GM18517 (cell line): ENCODE data around the gene ISLR2.

ENCODE experiments used
- ATAC-seq: cut with Tn5 transposase; IDR thresholded peaks from one replicate; pipeline ENCODE4 v1.9.1; 2021; ENCODE audit warnings: mild to moderate bottlenecking, moderate library complexity; ENCODE audit not compliant: unreplicated experiment

The ISLR2 gene

DNA sequence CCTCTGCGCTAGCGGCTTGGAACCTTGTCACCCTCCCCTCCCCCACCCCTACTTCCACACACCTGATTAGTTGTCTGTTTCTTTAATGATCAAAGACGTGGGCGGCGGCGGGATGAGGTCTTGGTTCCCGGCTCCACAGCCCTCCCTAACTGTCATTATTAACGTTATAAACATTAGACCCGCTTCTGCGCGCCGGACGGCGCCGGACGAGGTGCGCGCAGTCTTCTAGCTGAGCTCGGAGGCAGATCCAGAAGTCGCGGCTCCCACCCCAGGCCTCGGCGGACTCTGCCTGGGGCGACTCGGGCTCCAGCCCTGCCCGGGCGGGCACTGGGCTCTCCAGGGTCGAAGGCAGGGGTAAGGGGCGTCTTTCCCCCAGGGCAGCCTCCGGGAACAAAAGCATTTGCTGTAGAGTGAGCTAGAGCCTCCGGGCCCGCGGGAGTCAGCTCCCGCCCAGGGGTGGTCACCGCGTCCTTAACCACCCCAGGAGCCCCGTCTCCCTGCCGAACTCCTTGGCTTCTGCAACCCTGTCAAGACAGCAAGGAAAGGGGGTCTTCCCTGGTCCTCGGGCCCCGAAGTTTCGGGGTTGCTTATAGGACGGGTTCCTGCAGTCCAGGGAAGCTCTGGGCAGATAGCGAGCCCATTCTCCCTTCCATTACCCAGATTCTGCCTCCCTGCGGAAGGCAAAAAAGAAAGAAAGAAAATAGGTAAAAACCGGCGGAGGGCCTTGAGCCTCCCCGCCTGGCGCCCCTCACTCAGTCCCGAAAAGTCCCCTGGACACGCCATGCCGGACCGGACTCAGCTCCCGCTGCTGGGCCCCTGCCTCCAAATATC, 2.2 kb upstream of the ISLR2 start:
- no peak for ATAC-seq

DNA sequence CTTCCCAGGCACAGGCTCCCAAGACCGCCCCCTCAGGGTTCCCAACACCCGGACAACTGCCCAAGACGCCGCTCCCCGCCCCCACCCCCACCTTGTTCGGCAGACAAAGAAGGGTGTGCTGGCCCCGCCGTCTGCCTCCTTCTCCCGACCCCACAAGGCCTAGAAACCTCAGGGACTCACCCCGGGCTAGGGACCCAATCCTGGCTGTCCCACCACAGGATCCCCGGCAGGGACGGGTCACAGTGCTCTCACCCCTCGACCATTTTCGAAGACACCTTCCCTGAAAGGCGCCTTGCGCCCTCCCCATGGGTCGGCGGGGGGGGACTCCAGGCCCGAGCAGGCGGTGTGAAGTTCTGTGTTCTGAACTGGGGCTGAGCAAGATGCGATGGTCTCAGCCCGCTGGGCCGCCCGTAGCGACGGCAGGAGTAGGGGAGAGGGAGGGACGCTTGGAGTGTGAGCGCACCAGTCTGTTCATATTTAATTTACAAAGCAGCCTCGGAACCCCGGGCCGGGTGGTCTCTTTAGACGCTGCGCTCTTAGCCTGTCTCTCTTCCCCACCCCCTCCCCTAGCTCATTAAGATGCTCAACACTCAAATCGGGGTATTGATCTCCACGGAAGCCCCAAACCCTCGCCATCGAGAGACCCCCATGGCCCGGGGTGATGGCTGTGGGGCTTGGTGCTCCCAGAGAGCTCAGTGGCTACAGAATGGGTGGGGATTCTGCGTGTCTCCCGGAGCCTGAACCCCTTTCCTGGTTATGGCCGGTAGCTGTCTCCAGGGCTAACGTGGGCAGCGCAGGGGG, 1.4 kb upstream of the ISLR2 start:
- no peak for ATAC-seq

DNA sequence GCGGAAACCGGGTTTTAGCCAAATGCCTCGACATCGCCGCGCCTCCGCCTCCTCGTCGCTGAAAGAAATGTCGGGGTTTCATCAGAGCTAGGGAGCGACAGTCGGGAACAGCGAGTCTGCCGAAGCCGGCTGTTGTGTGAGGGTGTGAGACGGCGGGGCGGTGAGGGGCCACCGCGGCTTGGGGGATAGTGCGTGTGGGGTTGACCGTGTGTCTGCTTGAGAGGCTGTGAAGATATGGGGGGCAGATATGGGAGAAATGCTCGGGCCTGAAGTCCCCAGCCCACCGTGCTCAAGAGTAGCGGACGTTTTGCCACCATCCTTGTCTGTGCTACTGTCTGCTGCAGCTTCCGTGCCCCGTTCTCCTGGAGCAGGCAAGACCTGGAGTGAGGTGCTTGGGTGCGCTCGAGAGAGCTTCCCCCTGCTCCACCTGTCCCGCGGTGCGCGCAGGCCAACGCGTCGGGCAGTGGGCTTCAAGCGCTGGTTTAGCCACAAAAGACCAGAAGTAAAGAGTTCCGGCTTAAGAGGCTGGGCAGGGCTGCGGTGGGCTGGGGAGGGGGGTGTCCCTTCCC, 716 bp upstream of the ISLR2 start:
- no peak for ATAC-seq

DNA sequence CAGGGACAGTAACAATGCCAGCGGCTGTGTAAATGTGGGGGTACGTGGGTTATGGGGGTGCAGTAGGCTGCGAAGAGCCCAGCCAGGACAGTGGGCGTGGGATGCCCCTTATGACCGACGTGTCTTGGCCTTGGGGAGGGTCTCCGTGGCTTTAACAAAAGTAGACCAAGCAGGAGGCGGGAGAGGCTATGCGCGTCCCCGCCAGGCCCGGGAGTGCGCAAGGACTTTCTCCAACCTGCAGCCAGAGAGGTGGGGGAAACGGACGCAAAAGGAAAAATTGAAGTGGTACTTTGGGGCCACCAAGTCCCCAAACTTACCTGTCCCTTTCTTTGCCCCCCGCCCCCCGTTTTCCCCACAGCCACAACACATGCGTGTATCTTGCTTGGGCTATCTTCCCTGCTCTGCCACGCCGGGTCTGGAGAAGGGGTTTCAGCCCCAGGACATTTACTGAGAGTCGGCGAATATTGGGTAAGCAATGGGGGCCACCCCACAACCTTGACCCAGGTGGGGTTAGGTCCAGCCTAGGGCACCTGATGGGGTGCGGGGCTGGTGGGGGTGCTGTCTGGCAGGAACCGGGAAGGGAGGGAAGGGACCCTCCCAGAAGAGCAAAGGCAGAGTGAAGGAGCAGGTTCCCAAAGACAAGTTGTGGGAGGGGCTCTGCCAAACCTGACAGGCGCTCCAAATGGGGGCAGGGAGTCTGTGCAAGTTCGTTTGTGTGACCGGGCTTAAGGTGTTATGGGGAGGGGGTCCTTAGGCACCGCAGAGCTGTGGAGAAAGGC, 652 bp downstream of the ISLR2 start:
- no peak for ATAC-seq

DNA sequence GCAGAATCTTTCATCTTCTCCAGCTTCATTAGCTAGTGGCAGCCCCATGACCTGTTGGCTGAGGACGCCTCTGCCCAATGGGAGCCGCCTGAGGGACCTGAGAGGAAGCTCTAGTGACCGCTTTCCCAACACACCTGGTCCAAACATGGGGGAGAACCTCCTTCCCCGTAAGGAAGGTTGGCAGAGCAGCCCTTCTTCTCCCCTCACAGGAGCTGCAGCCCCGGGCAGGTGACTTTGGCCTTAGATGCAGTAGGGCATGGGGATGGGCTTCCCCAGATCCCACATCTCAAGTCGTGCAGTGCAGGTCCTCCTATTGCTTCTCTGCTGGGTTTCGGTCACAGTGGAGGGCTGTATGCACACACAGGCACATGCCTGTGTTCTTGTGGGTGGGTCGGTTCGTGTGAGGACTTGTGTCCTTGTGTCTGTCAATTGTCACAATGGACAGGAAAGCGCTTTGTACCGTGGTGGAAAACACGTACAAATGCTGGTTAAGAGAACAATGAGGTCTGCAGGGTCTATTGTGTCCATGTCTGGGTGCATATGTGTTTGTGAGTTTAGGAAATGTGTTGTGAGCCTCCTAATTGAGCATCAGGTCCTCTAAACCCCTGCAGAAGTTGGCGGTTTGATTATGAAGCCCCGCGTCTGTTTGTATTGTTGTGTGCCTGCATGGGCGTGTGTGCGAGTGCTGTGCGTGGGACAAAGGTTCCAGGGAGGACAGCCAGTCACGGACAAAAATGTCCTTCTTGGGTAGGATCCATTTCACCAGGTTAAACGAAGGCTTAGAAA, 1.4 kb downstream of the ISLR2 start:
- no peak for ATAC-seq

DNA sequence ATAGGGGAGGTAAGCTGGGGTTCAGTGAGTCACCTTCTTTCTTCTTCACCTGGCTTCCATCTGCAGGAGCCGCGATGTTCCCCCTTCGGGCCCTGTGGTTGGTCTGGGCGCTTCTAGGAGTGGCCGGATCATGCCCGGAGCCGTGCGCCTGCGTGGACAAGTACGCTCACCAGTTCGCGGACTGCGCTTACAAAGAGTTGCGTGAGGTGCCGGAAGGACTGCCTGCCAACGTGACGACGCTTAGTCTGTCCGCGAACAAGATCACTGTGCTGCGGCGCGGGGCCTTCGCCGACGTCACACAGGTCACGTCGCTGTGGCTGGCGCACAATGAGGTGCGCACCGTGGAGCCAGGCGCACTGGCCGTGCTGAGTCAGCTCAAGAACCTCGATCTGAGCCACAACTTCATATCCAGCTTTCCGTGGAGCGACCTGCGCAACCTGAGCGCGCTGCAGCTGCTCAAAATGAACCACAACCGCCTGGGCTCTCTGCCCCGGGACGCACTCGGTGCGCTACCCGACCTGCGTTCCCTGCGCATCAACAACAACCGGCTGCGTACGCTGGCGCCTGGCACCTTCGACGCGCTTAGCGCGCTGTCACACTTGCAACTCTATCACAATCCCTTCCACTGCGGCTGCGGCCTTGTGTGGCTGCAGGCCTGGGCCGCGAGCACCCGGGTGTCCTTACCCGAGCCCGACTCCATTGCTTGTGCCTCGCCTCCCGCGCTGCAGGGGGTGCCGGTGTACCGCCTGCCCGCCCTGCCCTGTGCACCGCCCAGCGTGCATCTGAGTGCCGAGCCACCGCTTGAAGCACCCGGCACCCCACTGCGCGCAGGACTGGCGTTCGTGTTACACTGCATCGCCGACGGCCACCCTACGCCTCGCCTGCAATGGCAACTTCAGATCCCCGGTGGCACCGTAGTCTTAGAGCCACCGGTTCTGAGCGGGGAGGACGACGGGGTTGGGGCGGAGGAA, 2.6 kb downstream of the ISLR2 start:
- ATAC-seq = no peak

DNA sequence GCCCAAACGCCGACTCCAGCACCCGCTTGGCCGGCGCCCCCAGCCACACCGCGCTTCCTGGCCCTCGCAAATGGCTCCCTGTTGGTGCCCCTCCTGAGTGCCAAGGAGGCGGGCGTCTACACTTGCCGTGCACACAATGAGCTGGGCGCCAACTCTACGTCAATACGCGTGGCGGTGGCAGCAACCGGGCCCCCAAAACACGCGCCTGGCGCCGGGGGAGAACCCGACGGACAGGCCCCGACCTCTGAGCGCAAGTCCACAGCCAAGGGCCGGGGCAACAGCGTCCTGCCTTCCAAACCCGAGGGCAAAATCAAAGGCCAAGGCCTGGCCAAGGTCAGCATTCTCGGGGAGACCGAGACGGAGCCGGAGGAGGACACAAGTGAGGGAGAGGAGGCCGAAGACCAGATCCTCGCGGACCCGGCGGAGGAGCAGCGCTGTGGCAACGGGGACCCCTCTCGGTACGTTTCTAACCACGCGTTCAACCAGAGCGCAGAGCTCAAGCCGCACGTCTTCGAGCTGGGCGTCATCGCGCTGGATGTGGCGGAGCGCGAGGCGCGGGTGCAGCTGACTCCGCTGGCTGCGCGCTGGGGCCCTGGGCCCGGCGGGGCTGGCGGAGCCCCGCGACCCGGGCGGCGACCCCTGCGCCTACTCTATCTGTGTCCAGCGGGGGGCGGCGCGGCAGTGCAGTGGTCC, 3.5 kb downstream of the ISLR2 start:
- no peak for ATAC-seq

DNA sequence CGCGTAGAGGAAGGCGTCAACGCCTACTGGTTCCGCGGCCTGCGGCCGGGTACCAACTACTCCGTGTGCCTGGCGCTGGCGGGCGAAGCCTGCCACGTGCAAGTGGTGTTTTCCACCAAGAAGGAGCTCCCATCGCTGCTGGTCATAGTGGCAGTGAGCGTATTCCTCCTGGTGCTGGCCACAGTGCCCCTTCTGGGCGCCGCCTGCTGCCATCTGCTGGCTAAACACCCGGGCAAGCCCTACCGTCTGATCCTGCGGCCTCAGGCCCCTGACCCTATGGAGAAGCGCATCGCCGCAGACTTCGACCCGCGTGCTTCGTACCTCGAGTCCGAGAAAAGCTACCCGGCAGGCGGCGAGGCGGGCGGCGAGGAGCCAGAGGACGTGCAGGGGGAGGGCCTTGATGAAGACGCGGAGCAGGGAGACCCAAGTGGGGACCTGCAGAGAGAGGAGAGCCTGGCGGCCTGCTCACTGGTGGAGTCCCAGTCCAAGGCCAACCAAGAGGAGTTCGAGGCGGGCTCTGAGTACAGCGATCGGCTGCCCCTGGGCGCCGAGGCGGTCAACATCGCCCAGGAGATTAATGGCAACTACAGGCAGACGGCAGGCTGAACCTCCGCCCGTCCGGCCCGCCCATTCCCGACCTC, 4.1 kb downstream of the ISLR2 start:
- no peak for ATAC-seq

DNA sequence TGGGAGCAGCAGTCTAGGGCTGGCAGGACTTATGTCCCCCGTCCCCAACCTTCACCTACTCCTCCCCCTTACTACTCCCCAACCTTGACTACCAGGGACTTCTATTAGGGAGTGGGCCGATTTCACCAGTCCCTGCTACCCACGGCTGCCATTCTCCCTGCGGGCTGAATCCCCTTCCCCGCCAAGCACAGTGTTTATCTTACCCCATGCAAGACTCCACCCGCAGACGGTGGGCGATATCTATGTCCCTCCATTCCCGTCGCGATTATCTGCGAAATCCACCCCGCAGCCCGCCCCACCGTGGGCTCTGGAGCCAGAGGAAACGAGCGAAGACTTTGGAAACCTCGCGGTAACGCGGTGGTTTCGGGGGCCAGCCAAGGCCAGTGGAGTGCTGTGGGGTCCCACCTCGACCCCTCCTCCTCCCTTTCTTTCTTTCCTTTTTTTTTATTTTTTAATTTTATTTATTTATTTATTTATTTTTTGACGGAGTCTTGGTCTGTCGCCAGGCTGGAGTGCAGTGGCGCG, 4.7 kb downstream of the ISLR2 start:
- ATAC-seq = no peak

DNA sequence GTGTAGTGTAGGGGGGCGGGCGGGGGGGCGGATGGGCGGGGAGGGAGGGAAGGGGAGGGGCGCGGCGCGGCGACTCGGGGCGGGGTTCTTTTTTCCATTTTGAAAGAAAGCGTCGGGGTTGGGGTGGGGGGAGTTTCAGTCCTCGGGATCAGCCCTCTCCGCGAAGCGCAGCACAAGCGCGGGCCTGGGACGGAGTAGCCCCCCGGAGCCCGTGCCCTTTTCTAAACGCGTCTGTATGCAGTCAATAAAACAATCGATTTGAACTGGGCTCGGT, 6.1 kb downstream of the ISLR2 start:
- no peak for ATAC-seq

DNA sequence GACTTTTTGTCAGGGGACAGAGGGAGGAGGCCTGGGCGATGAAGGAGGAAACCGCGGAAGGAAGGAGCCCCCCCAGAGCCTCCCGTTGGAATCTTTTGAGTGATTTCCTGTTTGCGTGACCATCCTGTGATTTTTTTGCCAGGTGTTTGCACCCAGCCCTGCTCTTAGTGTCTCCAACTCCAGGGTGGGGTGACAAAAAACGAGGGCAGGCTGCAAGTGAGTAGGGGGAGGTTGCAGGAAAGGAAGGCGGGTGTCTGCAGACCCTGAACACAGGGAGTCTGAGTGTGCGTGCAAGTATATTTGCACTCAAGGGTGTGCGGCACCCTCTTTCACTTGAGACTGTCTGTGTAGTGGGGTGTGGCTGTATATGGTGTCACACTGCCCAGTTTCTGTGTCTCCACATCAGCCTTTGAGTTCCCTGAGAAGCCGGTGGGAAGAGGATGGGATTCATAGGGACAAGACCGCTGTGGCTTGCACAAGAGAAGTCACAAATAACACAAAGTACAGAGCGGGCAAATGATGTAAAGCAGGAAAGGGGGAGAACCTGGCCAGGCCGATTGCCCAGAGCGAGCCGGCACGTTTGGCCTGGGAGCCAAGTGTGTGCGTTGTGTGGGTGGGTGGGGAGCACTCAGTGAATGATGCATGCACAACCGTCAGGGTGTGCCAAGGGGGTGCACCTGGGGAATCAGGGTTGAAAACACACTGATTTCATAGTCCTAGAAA, 6.6 kb downstream of the ISLR2 start:
- ATAC-seq = no peak

DNA sequence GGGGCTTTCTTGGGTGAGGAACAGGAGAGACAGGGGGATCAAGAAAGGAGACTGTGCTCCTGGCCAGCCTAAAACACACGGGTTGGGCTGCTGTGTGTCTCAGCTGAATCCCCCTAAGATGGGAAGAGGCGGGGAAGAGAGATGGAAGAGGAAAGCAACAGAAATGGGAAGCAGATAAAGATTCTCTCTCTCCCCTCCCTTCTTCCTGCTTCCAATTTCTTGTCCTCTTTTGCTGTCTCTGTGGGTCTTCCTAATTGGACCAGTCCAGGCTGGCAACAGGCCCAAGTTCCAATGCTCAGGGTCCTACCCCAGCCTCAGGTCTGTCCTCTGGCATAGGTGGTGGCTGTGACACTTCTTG, 7.1 kb downstream of the ISLR2 start:
- no peak for ATAC-seq

DNA sequence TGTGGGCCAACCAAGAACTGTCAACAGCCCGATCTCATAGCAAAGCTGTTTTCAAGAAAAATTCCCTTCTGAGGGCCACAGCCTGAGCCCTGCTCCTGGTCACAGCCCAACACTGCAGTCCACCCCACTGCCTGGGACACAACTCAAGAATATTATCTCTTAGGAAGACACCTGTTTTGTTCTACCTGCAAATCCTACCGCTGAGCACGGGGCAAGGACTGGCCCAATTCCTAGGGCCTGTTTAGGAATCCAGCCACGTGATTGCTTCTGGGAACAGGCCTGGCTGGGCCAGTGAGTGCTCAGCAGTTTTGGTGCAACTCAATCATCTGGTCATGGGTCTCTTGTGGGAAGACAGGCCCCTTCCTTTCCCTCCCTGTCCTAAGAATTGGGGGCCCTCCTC, 8.3 kb downstream of the ISLR2 start:
- ATAC-seq = no peak

DNA sequence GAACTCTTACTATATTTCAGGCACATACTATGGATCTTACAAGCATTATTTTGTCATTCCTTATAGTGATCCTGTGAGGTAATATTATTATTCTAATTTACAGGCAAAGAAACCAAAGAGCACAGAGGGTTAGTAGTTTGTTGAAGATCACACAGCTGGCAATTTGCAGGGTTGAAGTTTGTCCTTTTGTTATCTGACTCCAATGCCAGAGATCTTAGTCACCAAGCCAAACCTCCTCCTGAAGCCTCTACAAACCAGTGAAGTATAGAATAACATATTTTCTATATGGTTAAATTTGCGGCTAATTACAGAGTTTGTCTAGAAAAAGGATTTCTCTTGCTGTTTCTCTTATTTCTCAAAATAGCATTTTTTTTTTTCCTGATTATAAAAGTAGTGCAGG, 11.2 kb downstream of the ISLR2 start:
- ATAC-seq = no peak

DNA sequence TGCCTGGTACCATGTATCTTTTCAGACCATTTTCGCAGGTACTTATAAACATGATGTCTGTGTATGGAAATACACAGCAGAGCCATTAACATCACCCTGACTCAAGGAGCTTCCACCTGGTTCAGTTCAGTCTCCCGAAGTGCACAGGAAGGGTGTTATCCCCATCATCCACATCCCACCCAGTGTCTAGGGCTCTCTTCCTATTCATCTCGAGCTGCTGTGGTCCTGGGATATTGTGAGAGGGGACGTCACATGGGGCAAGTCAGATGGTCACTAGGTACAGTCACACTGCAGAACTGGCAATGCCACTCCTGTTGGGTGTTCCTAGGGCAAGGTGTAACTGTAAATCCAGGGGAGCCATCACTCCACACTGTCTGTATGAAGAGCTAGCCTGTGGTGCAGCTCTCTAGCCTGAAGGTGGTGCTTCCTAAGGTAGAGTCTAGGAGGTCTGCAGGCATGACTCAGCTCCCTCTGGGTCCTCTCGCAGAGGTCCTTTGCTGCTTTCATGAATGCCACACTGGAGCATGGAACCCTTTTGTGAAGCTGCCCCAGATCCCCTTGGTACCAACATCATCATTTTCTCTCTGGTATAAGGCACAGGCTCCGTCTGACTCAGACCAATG, 13.9 kb downstream of the ISLR2 start:
- no peak for ATAC-seq

DNA sequence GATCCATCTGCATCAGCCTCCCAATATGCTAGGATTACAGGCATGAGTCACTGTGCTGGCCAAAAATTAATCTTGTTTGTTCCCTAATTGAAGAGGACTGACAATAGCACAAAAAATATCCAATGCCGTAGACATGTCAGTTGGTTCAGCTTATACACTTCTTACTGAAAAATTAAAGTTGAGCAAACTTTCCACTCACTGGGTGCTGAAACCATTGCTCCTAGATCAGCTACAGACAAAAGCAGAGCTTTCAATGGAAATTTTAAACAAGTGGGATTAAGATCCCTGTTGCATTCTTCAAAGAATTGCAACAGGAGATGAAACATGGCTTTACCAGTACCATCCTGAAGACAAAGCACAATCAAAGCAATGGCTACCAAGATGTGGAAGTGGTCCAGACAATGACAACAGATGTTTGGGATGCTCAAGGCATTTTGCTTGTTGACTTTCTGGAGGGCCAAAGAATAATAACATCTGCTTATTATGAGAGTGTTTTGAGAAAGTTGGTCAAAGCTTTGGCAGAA, 16.0 kb downstream of the ISLR2 start:
- no peak for ATAC-seq

DNA sequence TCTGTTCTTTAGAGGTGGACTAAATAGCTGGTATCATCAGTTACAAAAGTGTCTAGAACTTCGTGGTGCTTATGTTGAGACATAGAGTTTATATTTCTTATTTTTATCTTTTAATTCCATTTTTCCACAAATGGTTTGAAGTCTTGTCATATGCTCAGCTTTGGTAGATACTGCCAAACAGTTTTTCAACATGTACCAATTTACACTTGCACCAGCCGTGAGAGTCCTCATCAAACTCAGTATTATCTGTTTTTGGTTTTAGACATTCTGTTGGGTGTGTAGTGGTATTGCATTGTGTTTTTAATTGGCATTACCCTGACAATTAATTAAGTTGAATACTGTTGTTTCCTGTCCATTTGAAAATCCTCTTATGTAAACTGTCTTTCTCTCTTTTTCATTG, 16.7 kb downstream of the ISLR2 start:
- ATAC-seq = no peak
